ENCODE data around the gene ARHGAP44. TPM values are rescaled to one million over a fixed set of nuclear protein-coding genes. Genes with fewer than 3 reads are reported as not detected.

Gene ARHGAP44
- 8.7 and 10.6 TPM in 2 replicates for total RNA-seq (ENCODE audit: low replicate concordance)

- H3K9me3 ChIP-seq (ENCODE audit: low read depth) = no peaks in the 10 kb centered on the region
- peaks cover 4% of the 10 kb centered on the region for H3F3A ChIP-seq (ENCODE audit: low read depth)
- H3K4me3 Mint-ChIP-seq = peak within 1 kb of the TSS; percentile 96
- no peaks in the 10 kb centered on the region for H3K9me3 Mint-ChIP-seq
- H2AFZ ChIP-seq (replicated peaks) = peak within 1 kb of the TSS; percentile 95
- no peaks in the 10 kb centered on the region for H3K36me3 ChIP-seq
- no peak within 1 kb of the TSS for H3K27ac ChIP-seq
- TF ChIP-seq EZH2 (IDR thresholded peaks at IDR 0.05) = peak; percentile 3
- TF ChIP-seq, protein P1, sequence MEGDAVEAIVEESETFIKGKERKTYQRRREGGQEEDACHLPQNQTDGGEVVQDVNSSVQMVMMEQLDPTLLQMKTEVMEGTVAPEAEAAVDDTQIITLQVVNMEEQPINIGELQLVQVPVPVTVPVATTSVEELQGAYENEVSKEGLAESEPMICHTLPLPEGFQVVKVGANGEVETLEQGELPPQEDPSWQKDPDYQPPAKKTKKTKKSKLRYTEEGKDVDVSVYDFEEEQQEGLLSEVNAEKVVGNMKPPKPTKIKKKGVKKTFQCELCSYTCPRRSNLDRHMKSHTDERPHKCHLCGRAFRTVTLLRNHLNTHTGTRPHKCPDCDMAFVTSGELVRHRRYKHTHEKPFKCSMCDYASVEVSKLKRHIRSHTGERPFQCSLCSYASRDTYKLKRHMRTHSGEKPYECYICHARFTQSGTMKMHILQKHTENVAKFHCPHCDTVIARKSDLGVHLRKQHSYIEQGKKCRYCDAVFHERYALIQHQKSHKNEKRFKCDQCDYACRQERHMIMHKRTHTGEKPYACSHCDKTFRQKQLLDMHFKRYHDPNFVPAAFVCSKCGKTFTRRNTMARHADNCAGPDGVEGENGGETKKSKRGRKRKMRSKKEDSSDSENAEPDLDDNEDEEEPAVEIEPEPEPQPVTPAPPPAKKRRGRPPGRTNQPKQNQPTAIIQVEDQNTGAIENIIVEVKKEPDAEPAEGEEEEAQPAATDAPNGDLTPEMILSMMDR (IDR thresholded peaks at IDR 0.05) = peak; percentile 8
- no peak for TF ChIP-seq EZH2phosphoT487 (IDR thresholded peaks at IDR 0.05)
- peaks cover 38% of the 10 kb centered on the region for H3K27me3 ChIP-seq
- H4K20me1 ChIP-seq (ENCODE audit: low read depth) = peaks cover 11% of the 10 kb centered on the region
- H3K27ac Mint-ChIP-seq = no peak within 1 kb of the TSS
- peak within 1 kb of the TSS; percentile 94 for H3K4me2 ChIP-seq
- H3K79me2 ChIP-seq (ENCODE audit: low read depth) = peaks cover 30% of the 10 kb centered on the region
- peak within 1 kb of the TSS; percentile 88 for H3K4me3 ChIP-seq
- no peak within 1 kb of the TSS for H3K9ac ChIP-seq
- peaks cover 7% of the 10 kb centered on the region for H3K4me1 Mint-ChIP-seq
- DNase-seq (ENCODE audit: low spot score) = peak; percentile 90
- peaks cover 8% of the 10 kb centered on the region for H3K4me1 ChIP-seq
- peaks cover 4% of the 10 kb centered on the region for H3K27me3 Mint-ChIP-seq (ENCODE audit: insufficient read depth, low read depth)
- peaks cover 2% of the 10 kb centered on the region for H3K36me3 Mint-ChIP-seq
Observed at GRCh38 chr17:12789481-12790248, at the start of gene ARHGAP44. ARHGAP44 (plus strand) TSS chr17:12789498; CDS start chr17:12789839, 341 bp downstream.

- no peak overlapping the region for H2AFZ ChIP-seq (replicated peaks)
- no peaks in the 10 kb centered on the region for H3K9me3 Mint-ChIP-seq
- H3K4me1 Mint-ChIP-seq = peaks cover 3% of the 10 kb centered on the region
- H3K9ac ChIP-seq = no peak overlapping the region
- DNase-seq (ENCODE audit: low spot score) = no peak
- H3K9me3 ChIP-seq (ENCODE audit: low read depth) = no peaks in the 10 kb centered on the region
- H3K36me3 Mint-ChIP-seq = no peaks in the 10 kb centered on the region
- H3K27me3 Mint-ChIP-seq (ENCODE audit: insufficient read depth, low read depth) = peaks cover 9% of the 10 kb centered on the region
- no peaks in the 10 kb centered on the region for H3K27me3 ChIP-seq
- TF ChIP-seq, protein P1 (IDR thresholded peaks at IDR 0.05) = no peak
- TF ChIP-seq EZH2phosphoT487 (IDR thresholded peaks at IDR 0.05) = no peak
- no peak for TF ChIP-seq EZH2 (IDR thresholded peaks at IDR 0.05)
- H3K79me2 ChIP-seq (ENCODE audit: low read depth) = no peaks in the 10 kb centered on the region
- H3K36me3 ChIP-seq = no peaks in the 10 kb centered on the region
- H3K4me3 ChIP-seq = no peak overlapping the region
- H3K27ac ChIP-seq = no peak overlapping the region
- H3K27ac Mint-ChIP-seq = no peak overlapping the region
- H3K4me1 ChIP-seq = peaks cover 4% of the 10 kb centered on the region
- H3F3A ChIP-seq (ENCODE audit: low read depth) = no peaks in the 10 kb centered on the region
- no peak overlapping the region for H3K4me3 Mint-ChIP-seq
- H3K4me2 ChIP-seq = no peak overlapping the region
- H4K20me1 ChIP-seq (ENCODE audit: low read depth) = no peaks in the 10 kb centered on the region
Observed at GRCh38 chr17:12739500-12739899, 49.8 kb upstream of the ARHGAP44 start.

- no peak for DNase-seq (ENCODE audit: low spot score)
- no peaks in the 10 kb centered on the region for H3K27me3 ChIP-seq
- no peaks in the 10 kb centered on the region for H3K9me3 ChIP-seq (ENCODE audit: low read depth)
- H4K20me1 ChIP-seq (ENCODE audit: low read depth) = no peaks in the 10 kb centered on the region
- no peak overlapping the region for H3K27ac ChIP-seq
- H3K79me2 ChIP-seq (ENCODE audit: low read depth) = no peaks in the 10 kb centered on the region
- peaks cover 3% of the 10 kb centered on the region for H3K4me1 Mint-ChIP-seq
- H3F3A ChIP-seq (ENCODE audit: low read depth) = no peaks in the 10 kb centered on the region
- H3K27ac Mint-ChIP-seq = no peak overlapping the region
- no peak overlapping the region for H3K9ac ChIP-seq
- no peak overlapping the region for H3K4me2 ChIP-seq
- H3K9me3 Mint-ChIP-seq = no peaks in the 10 kb centered on the region
- H3K27me3 Mint-ChIP-seq (ENCODE audit: insufficient read depth, low read depth) = peaks cover 5% of the 10 kb centered on the region
- H2AFZ ChIP-seq (replicated peaks) = no peak overlapping the region
- H3K4me1 ChIP-seq = peaks cover 4% of the 10 kb centered on the region
- H3K4me3 Mint-ChIP-seq = no peak overlapping the region
- H3K36me3 ChIP-seq = no peaks in the 10 kb centered on the region
- H3K36me3 Mint-ChIP-seq = no peaks in the 10 kb centered on the region
- TF ChIP-seq EZH2phosphoT487 (IDR thresholded peaks at IDR 0.05) = no peak
- TF ChIP-seq, protein P1 (IDR thresholded peaks at IDR 0.05) = no peak
- no peak for TF ChIP-seq EZH2 (IDR thresholded peaks at IDR 0.05)
- H3K4me3 ChIP-seq = no peak overlapping the region
Observed at GRCh38 chr17:12743046-12743445, 46.3 kb upstream of the ARHGAP44 start.
